OCI-LY1 (cell line): ENCODE results near the gene CHRM1.

Experiments used
- EZH2 ChIP-seq: fragments of 200-600 bp; sonication (generic), shearing (Covaris generic); IDR thresholded peaks from 2 replicates; pipeline ENCODE4 v1.8.0; 2017; ENCODE audit warnings: borderline replicate concordance, mixed run types, mild to moderate bottlenecking, antibody characterized with exemption, low read length, moderate library complexity, mixed read lengths
- TF ChIP-seq, protein P1 (sequence below): fragments of 200-600 bp; sonication (generic), shearing (Covaris generic); IDR thresholded peaks from 2 replicates; pipeline ENCODE4 v1.5.1; 2017; ENCODE audit warnings: mild to moderate bottlenecking, antibody characterized with exemption, low read length, moderate library complexity, mixed read lengths

DNA sequence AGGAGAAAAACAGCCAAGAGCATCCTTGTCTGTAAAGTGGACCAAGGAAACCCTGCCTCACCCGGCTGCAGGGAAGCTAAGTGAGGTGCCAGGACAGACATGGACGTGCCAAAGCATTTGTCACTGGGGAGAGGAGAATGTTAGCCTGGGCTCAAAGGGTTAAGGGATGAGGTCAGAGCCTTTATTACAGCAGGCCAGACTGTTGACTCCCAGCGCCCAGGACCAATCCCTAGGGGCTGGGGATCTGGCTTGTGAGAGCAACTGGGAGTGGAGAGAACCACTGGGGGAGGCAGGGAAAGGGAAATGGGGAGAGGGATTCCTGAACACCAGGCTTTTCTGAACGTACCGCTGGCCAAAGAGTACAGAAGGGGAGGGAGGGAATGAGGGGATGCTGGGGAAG lies 2.6 kb downstream of the CHRM1 start:
- TF ChIP-seq, protein P1, sequence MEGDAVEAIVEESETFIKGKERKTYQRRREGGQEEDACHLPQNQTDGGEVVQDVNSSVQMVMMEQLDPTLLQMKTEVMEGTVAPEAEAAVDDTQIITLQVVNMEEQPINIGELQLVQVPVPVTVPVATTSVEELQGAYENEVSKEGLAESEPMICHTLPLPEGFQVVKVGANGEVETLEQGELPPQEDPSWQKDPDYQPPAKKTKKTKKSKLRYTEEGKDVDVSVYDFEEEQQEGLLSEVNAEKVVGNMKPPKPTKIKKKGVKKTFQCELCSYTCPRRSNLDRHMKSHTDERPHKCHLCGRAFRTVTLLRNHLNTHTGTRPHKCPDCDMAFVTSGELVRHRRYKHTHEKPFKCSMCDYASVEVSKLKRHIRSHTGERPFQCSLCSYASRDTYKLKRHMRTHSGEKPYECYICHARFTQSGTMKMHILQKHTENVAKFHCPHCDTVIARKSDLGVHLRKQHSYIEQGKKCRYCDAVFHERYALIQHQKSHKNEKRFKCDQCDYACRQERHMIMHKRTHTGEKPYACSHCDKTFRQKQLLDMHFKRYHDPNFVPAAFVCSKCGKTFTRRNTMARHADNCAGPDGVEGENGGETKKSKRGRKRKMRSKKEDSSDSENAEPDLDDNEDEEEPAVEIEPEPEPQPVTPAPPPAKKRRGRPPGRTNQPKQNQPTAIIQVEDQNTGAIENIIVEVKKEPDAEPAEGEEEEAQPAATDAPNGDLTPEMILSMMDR = no peak
- no peak for TF ChIP-seq EZH2
